NB4 (cell line): Measurements from ENCODE around the gene MIEF1.

Source experiments
- CTCF ChIP-seq: IDR thresholded peaks from one replicate; pipeline ENCODE4 v1.5.1; 2012; ENCODE audit warnings: low read depth, low read length
- MAX ChIP-seq: IDR thresholded peaks from 2 replicates; pipeline ENCODE4 v1.6.1; 2011; ENCODE audit warnings: low read depth, low read length
- POLR2A ChIP-seq: IDR thresholded peaks from 2 replicates; pipeline ENCODE4 v1.6.1; 2011; ENCODE audit warnings: mild to moderate bottlenecking; ENCODE audit not compliant: insufficient read length; ENCODE audit errors: extremely low read depth

GRCh38 chr22:39475337-39475736 lies 26.8 kb upstream of the MIEF1 start:
- TF ChIP-seq CTCF: no peak
- no peak for TF ChIP-seq POLR2A
- TF ChIP-seq MAX: no peak
